ENCODE measurements around the gene RNF213. TPM values are rescaled to one million over a fixed set of nuclear protein-coding genes. Genes with fewer than 3 reads are reported as not detected.
"Not testable (repeated sequence)": the region's sequence is repeated elsewhere in the genome, so short reads cannot be mapped to it uniquely, and the experiment has no call there.

RNF213 gene
- polyA plus RNA-seq, 3 donors, result 54.7 to 107 (median 104) TPM

DNA sequence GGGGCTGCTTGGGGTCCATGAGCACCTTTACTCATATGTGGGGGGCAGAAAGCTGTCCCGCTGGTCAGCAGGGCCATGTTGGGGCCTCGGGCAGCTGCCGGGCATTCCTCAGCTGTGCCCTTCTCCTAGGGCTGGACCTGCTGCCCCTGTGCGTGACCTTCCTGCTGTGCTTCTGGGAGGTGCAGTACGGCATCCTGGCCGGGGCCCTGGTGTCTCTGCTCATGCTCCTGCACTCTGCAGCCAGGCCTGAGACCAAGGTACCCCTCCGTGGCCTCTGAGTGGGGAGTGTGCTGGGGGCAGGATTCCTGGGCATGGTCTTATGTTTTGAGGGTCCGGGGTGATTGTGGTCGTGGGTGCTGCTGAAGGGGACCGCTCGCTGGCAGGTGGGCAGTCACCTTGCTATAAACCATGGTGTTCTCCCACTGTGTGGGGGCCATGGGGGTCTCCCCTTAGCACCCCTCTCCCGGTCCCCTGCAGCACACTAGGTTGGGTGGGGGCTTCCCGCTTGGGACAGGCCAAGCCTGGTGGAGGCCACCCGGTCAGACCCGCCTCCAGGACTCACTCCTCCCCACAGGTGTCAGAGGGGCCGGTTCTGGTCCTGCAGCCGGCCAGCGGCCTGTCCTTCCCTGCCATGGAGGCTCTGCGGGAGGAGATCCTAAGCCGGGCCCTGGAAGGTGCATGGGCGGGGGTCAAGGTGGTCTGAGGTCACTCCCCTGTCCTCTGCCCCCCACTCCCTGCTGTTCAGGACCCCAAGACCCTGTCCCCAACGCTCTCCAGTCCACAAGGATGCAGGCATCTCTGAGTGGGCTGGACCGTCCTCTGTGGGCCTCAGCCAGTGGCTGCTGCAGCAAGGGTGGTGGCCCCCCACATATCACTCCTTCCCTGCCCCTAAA, 12.4 kb upstream of the RNF213 start:
- no peak for DNase-seq

DNA sequence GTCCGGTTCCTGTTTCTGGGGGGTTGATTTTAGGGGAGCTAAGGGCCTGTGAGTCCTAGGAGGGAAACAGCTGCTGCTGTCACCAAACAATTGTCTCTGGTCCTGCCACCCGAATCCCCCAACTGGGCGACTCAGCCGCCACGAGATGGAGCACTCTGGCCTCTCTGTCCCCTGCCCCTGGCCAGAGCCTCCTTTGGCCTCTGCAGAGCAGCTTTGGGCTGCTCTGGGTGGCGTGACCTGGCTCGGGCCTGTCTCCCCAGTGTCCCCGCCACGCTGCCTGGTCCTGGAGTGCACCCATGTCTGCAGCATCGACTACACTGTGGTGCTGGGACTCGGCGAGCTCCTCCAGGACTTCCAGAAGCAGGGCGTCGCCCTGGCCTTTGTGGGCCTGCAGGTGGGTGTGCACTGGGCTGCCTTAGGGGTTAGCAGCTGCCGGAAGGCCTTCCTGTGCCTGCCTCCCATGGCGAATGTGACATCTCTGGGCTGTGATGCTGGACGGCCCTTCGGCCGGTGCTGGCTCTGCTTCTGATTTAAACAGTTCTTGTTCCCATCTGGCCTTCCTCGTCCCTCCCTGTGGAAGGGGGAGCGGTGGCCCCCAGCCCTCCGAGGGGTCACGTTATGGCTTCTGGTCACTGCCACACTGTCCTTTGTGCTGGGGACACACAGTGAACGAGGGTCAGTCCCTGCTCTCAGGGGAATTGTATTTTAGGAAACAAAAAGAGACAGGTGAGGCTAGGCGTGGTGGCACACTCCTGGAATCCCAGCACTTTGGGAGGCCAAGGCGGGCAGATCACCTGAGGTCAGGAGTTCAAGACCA, 11.6 kb upstream of the RNF213 start:
- no peak for DNase-seq

DNA sequence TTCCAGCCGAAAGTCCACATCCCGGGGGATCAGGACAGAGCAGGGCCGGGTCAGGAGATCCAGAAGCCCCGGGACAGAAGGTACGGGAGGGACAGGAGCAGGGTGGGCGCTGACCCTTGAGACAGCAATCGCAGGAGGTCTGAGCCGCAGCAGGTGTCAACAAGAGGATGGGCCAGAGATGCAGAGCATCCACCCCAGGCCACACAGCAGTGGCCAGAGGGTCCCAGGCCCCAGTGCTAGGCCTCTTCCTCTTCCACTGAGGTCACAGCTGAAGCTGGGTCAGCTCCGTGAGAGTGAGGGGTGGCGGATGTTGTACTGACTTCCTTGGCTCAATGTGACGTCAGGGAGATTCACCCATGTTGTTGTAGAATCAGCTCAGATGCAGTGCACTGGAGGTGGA, 8.7 kb upstream of the RNF213 start:
- DNase-seq, result no peak

DNA sequence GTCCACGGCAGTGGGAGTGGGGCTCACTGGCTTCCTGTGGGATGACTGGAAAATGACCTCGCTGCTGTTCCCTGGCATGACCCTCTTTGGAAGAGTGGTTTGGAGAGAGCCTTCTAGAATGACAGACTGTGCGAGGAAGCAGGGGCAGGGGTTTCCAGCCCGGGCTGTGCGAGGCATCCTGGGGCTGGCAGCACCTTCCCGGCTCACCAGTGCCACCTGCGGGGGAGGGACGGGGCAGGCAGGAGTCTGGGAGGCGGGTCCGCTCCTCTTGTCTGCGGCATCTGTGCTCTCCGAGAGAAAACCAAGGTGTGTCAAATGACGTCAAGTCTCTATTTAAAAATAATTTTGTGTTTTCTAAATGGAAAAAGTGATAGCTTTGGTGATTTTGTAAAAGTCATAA, 7.8 kb upstream of the RNF213 start:
- peak; percentile 57 for DNase-seq

DNA sequence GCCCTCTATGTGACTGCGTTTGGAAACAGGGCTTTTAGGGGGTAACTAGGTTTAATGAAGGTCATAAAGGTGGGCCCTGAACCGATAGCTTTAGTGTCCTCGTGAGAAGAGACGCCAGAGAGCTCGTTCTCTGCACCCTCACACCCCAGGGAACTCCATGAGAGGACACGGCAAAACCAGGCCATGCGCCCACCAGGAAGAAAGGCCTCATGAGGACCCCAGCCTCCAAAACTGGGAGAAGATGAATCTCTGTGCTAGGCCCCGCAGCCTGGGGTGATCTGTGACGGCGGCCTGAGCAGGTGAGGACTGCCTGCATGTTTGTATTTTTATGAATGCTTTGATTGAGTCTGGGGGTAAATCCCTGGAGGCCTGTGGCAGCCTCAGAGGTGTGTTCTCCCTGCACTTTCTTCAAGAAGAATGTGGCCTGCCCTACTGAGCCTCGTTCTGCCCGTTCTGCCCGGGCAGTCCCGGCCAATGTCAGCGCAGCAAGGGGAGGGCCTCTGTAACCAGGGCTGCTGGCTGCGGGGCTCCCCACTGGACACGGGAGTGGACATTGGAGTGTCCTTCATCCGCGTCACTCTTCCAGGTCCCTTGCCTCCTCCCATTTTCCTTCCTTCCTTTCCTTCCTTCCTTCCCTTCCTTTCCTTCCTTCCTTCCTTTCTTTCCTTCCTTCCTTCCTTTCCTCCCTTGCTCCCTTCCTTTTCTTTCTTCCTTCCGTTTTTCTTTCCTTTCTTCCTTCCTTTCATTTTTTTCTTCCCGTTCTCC, 6.8 kb upstream of the RNF213 start:
- DNase-seq, result no peak

DNA sequence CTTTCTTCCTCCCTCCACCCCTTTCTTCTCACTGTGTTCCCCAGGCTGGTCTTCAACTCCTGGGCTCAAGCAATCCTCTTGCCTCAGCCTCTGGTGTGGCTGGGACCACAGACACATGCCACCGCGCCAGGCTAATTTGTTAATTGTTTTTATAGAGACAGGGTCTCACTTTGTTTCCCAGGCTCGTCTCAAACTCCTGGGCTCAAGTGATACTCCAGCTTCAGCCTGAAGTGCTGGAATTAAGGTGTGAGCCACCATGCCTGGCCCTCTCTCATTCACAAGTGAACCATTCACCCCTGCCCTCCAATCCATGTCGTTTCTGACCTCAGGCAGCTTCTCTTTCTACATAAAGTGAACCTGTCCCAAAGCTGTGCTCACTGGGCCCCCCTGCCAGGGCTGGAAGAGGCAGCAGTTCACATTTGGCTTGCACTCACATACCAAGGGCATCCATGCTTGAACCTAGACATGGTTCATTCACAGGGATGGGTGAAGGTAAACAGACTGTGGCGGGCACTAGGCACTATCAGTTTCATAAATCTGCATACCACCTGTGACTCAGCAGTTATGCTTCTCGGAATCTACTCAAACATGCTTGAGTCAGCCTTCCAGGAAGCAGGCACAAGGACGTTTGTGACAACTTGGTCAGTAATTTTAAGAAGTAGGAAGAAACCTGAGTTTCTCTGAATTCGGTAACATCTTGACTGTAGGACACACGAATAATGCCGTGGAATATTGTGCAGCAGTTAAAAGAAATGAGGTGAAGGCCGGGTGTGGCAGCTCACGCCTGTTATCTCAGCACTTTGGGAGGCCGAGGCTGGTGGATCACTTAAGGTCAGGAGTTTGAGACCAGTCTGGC, 6.0 kb upstream of the RNF213 start:
- DNase-seq, result peak; percentile 90

DNA sequence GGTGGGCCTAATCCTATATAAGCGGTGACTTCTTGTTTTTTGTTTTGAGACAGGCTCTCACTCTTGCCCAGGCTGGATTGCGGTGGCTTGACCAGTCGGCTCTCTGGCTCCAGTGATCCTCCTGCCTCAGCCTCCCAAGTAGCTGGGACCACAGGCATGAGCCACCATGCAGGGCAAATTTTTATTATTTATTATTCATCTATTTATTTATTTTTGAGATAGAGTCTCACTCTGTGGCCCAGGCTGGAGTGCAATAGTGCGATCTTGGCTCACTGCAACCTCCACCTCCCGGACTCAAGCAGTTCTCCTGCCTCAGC, 4.7 kb upstream of the RNF213 start:
- DNase-seq, result no peak

DNA sequence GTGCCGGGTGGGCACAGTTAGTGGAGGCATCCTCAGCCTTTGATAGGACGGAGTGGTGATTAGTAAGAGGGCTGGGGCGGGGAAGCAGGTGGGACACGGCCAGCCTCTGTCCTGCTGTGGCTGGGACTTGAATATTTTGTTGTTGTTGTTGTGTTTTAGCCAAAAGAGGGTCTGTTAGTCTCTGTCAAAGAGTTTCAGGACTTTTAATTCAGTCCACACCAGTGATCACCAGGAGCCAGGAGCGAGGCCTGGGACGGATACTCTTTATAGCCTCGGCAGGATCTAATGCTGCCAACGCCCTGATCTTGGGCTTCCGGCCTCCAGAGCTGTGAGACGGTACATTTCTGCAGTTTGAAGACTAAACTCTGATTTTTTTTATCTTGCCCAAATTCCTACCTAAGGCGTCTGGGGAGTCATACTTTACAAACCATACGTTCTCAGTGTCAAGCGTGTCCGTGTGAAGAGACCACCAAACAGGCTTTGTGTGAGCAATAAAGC, 2.9 kb upstream of the RNF213 start:
- no peak for DNase-seq

DNA sequence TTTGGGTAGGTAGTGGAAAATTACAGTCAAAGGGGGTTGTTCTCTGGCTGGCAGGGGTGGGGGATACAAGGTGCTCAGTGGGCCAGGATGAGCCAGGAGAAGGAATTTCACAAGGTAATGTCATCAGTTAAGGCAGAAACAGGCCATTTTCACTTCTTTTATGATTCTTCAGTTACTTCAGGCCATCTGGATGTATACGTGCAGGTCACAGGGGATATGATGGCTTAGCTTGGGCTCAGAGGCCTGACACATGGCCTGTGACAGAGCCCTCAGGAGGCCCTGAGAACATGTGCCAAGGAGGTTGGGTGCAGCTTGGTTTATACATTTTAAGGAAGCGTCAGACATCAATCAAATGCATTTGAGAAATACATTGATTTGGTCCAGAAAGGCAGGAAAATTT, 2.4 kb upstream of the RNF213 start:
- DNase-seq, result not testable (repeated sequence)

DNA sequence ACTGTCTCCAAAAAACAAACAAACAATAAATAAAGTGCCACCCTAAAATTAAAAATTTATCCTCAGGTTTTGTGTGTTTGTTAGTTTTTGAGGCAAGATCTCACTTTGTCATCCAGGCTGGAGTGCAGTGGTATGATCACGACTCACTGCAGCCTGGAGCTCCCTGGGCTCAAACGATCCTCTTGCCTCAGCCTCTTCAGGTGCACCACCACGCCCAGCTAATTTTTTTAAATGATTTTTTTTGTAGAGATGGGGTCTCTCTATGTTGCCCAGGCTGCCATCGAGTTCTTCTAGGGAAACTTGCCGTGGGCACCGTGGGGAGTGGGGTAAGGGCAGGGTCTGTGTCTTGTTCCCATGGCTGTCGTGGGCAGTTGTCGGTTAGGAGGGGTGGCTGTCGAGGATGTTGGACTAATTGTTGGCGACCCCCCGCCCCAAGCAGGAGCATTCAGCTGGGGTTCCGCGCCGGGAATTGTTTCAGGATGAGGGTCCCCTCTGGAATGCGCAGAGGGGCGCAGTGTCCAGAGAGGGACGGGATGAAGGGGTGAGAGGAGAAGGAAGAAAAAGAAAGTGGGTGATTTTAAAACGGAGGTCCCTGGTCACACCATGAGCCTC, 1.1 kb upstream of the RNF213 start:
- no peak for DNase-seq

DNA sequence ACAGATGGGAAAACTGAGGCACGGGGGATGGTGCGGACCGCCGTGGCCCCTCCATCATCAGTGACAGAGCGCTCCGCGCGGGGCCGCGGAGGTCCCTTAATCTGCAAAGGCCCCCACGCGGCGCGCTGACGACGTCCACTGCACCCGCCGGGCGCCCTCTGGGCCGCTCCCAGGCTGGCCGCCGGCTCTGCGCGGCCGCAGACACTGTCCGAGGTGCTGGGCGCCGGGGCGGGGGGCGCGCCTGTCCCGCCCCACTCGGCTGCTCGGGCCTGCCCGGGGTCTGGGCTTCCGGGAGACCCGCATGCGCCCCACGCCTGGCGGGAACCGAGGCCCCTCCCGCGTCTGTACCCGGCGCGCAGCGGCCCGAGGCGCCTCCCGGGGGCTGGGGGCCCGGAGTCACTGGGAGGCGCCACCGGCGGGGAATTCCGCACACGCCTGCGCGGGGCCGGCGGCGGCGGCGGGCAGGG, 550 bp upstream of the RNF213 start:
- DNase-seq, result peak; percentile 73

DNA sequence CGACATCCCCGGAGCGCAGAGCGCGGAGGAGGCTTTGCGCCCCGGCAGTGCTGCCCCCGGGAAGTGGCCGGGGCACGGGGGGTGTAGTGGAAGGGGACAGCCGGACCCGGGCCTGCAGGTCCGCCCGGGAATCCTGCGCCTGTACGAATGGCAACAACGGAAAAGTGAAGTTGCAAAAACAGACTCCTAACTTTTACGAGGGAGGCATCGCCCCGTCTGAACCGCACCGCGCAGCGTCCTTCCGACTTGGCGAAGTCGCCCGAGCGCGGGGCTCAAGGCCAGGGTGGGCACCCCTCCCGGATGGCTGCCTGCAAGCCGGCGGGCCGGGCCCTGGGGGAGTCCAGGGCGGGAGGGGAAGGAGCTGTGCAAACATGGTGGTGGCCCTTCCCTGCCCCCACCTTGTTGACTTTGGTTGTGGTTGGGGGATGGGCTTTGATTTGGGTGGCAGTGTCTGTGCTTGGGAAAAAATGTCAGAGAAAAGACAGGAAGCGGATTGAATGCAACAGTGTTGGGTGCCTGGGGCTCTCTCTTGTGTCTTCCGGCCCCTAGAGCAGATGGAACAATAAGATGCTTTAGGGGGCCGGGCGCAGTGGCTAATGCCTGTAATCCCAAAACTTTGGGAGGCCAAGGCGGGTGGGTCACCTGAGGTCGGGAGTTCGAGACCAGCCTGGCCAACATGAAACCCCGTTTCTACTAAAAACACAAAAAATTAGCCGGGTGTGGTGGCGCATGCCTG, 675 bp downstream of the RNF213 start:
- no peak for DNase-seq

DNA sequence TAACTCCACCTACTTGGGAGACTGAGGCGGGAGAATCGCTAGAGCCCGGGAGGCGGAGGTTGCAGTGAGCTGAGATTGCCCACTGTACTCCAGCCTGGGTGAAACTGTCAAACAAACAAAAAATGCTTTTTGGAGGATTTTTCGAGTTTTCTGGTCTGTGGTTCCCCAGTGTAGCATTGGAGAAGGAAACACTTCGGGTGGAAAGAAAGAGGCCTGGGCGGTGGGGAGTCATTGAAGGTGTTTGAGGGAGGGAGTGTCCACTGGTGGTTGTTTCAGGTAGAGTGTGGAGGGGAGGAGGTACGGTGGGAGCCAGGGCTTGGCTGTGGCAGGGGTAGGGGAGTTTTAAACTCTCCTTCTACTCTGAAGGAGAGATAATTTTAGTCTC, 1.2 kb downstream of the RNF213 start:
- no peak for DNase-seq

DNA sequence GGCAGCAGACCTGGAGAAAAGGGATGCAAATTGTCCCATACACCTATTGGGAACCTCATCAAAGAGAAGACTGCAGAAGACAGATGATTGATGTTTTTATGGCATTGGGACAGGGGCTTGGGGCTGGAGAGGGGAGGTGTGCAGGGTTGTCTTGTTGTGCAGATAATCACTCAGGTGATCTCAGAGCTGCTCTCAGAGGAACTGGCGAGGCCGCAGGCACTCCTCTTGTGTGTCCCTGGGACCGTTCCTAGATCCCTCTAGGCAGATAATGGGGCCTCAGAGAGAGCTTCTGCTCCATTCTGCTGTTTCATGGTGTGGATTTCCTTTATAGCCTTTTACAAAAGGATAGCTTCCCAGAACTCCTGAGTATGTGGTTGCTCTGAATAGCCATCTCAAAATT, 1.6 kb downstream of the RNF213 start:
- DNase-seq, result no peak

DNA sequence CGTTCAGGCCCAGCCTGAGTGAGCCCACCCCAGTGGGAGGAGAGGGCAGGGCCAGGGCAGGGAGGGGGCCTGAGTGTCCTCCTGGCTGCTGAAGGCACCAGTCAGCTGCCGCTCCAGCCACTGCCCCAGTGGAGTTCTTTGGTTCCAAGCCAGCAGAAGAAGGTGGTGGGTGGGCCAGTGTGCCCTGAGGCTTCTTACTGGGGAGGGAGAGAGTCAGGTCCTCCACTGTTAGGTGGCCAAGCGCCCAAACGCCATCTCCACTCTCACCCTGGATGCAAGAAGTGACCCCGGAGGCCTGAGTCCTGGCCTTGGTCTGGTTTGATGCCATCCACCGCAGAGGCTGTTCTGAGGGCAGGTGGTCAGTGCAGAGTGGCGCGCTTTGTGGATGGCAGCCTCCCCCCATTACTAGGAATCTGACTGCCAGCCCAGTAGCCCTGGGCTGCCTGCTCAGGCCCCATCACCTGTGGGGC, 2.2 kb downstream of the RNF213 start:
- no peak for DNase-seq

DNA sequence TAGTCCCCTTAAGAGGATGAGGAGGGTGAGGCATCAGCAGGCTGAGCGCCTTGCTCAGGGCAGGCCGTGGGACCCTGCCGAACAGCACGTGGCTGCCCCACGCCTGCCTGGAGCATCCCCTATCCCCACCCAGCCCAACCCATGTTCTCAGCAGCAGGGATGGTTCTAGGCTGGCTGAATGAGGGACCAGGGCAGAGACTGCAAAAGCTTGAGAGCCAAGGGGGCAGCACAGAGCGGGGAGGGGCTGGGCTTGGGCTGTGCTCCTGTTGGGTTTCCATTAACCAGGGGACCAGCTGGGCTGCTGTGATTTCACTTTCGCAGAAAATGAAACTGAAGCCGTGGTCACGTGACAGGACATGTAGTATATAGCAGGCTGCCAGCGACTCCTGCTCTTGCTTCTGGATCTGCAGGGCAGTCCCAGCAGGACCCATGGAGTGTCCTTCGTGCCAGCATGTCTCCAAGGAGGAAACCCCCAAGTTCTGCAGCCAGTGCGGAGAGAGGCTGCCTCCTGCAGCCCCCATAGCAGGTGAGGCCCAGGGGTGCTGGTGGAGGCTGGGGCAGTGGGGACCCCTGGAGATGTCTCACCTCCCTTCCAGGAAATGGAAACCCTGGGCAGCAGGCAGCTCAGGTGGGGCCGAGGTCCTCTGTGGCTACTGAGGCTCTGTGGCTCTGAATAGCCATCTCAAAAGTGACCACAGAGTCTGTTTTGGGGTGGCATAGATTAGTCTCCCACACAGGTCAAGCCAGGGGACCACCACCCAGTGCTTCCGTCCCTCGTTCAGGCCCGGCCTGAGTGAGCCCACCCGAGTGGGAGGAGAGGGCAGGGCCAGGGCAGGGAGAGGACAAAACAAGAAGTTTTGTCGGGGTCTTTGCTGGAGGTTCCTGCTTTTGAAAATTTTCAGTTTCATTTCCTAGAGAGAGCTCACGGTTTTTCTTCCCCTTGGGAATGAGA, 2.9 kb downstream of the RNF213 start:
- peak; percentile 93 for DNase-seq

DNA sequence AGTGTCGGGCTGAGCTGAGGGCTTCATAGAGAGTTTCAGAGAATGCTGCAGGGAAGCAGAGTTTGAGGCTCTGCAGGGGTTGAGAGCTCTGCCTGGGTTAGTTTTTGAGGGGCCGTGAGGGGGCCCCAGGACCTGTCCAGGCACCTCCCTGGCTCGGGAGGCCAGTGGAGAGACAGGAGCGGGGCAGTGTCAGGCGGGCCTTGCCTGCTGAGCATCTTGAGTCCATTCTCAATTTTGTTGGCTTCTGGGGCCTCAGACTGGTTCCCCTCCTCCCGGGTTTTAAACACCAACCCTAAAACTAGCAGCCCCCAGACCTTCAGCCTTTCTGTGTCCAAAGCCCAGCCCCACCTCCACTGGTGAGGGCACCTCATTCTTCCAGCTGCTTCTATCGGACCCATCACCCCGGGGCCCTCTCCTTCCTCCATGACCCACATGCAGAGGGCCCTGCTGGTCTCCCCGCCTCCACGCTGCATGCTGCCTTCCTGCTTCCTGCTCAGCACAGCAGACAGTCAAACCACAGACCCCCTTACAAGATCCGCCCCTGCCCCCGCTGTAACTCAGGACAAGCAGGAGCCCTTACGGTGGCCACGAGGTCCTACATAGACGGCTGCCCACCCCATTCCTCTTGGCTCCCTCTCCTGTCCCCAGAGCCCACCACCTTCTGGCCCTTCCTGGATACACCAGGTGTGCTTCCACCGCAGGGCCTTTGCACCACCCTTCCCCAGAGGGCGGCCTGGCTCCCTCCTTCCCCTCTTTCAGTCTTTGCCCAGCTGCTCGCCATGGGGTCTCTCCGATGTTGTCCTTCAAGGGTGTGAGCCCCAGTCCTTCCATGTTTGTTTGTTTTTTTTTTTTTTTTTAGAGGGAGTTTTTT, 3.8 kb downstream of the RNF213 start:
- DNase-seq, result no peak

Data from renal pelvis (tissue), 4 donors.